Measurements from ENCODE around the gene KRTAP6-3.

Gene KRTAP6-3

DNA sequence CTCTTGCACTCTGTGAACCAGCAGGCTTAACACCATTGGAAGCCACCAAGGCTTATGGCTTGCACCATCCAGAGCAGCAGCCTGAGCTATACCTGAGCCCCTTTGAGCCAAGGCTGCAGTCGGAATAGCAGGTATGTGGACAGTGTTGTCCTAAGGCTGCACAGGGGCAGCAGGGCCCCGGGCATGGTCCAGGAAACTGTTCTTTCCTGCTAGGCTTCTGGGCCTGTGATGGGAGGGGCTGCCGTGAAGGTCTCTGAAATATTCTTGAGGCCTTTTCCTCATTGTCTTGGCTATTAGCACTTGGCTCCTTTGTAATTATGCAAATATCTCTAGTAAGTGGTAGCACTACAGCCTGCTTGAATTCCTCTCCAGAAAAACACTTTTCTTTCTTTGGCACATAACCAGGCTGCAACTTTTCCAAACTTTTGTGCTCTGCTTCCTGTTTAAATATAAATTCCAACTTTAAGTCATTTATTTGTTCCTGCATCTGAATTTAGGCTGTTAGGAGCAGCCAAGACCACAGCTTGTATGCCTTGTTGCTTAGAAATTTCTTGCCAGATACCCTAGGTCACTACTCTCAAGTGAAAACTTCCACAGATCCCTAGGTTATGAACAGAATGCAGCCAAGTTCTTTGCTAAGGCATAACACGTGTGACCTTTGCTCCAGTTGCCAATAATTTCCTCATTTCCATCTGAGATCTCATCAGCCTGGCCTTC is 33.4 kb downstream of the KRTAP6-3 start:
- DNase-seq (ENCODE audit: low read depth): no peak

DNA sequence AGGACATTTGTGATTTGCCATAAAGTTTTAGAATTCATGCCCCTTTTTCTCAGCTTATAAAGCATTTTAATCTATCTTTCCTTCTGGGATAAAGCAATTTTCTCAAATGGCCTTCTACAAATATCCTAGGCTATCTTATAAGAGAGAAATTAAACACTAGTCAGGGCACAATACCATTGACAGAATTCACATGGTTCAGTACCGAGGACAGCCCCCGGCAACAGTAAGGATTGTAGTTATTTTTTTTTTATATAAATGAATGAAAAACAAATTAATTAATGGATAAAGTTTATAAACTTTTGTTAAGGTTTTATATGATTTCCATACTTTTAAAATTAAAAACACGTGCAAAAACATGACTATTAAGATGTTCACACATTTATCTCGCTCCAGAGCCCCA is 35.9 kb downstream of the KRTAP6-3 start:
- no peak for DNase-seq (ENCODE audit: low read depth)

DNA sequence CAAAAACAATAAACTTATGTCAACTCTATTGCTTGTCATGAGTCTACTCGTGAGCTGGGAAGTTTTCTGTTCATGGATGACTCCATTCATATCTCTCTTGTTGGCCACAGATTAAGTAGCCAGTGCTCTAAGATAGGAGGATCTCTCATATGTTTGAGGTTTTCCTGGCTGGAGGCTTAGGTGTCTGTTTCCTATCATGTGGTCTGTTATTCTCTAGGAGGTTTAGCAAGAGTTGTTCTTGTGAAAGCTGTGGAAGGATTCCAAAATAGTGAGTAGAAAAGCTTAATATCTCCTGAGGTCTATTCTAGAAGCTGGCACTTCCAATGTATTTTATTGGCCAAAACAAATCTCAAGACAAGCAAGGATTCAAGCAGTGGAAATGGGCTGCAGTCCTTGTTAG is 37.0 kb downstream of the KRTAP6-3 start:
- no peak for DNase-seq (ENCODE audit: low read depth)

DNA sequence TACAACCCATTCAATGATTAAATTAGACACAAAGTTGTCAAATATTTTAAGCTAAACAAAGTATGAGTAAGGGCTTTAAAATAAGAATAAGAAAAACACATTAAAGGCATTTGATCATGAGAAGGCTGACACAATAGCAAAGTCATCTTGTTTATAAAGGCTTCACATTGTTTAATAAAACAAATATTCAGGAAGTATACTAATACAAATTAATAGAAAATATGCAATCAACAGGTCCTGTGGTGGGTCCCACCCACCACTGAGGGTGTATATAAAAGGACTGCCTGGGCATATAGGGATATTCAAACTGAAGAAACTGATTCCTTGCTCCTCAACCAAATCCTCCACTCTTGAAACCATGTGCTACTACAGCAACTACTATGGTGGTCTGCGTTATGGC is 42.7 kb downstream of the KRTAP6-3 start, which contains the start of gene KRTAP20-2:
Gene KRTAP20-2 (plus strand): TSS at position 301 of the 400 bp plus-strand sequence. CDS start 58 bp downstream, at position 359.
- DNase-seq (ENCODE audit: low read depth): no peak

DNA sequence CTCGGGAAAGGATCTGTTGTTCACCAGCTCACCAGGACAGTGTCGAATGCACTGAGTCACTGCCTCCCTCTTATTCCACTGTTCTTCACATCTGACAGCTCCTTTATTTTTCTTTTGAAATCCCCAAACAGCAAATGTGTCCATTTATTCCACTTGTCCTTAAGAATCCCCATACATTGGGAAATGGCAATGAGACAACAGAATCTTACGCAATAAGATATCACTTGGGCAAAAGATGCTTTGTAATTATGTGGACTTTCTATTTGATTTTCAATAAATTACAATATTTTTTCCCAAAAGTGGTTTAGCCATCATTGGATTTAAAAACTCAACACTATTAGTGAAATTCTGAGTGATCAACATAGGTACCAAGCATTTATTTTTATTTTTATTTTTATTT is 46.4 kb downstream of the KRTAP6-3 start:
- DNase-seq (ENCODE audit: low read depth): no peak

DNA sequence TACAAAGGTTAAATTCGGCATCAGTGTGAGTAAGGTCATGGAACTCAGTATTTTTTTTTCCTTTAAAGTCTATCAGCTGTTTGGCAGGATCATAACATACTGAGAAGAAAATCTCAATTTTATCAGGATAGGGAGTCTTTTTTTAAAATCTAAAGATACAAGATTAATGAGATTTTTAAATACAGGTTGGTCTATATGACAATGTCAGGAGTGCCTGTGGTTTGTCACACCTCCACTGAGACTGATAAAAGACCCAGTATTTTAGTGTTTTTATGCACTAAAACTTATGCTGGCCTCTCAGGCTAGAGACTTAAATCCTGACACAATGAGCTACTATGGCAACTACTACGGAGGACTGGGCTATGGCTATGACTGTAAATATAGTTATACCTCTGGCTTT is 50.3 kb downstream of the KRTAP6-3 start, which contains the start of gene KRTAP20-3:
Gene KRTAP20-3 (plus strand): TSS at position 301 of the 400 bp plus-strand sequence.
- DNase-seq (ENCODE audit: low read depth): no peak
